Mesothelial cell of epicardium (in vitro differentiated cells): Measurements from ENCODE around the gene NAP1L1. TPM values are rescaled to one million over a fixed set of nuclear protein-coding genes. Genes with fewer than 3 reads are reported as not detected.

ENCODE experiments used
- DNase-seq, 2 experiments: peaks; one replicate each; pipeline ENCODE4 v3.0.0; 2021; ENCODE audit warnings: low spot score in 2 of 2; ENCODE audit not compliant: unreplicated experiment in 2 of 2
- H3K27ac Mint-ChIP-seq: 2 replicates; pipeline ENCODE4 v1.8.0; 2021; ENCODE audit warnings: mixed read lengths
- H3K27me3 Mint-ChIP-seq: 2 replicates; pipeline ENCODE4 v1.8.0; 2021; ENCODE audit warnings: low read depth, mixed read lengths
- H3K36me3 Mint-ChIP-seq: 2 replicates; pipeline ENCODE4 v1.8.0; 2021; ENCODE audit warnings: mixed read lengths
- H3K4me1 Mint-ChIP-seq: 2 replicates; pipeline ENCODE4 v1.8.0; 2021; ENCODE audit warnings: mixed read lengths
- H3K4me3 Mint-ChIP-seq: 2 replicates; pipeline ENCODE4 v1.8.0; 2021; ENCODE audit warnings: mild to moderate bottlenecking, moderate library complexity, mixed read lengths
- H3K9me3 Mint-ChIP-seq: 2 replicates; pipeline ENCODE4 v1.8.0; 2021; ENCODE audit warnings: mixed read lengths
- CTCF ChIP-seq: fragments of 200-600 bp; sonication (generic); IDR thresholded peaks from one replicate; pipeline ENCODE4 v1.5.0; 2021; ENCODE audit warnings: antibody characterized with exemption; ENCODE audit not compliant: unreplicated experiment
- total RNA-seq: library from RNA; stranded (reverse); gene quantifications from 3 replicates; pipeline ENCODE4 v1.2.1, GENCODE V29; 2021

NAP1L1 gene
- total RNA-seq = 867 to 887 TPM (median 880 TPM) in 3 replicates

GRCh38 chr12:76083904-76084862 lies at the start of gene NAP1L1:
TSS of gene NAP1L1 (minus strand) at chr12:76084685. CDS start at chr12:76074219, 10,466 bp downstream.
- Mint-ChIP-seq H3K36me3 (peaks cover 18% of the 10 kb centered on the region), H3K4me3 (peak within 1 kb of the TSS; percentile 97), H3K9me3 (peaks cover 8% of the 10 kb centered on the region), H3K27me3 (no peaks in the 10 kb centered on the region), H3K4me1 (peaks cover 28% of the 10 kb centered on the region), H3K27ac (peak within 1 kb of the TSS; percentile 99)
- DNase-seq = peak; percentile 87 to 93
- TF ChIP-seq CTCF = no peak

GRCh38 chr12:76127588-76127987 lies 43.1 kb upstream of the NAP1L1 start:
- no peak for TF ChIP-seq CTCF
- Mint-ChIP-seq H3K27me3 (no peaks in the 10 kb centered on the region), H3K9me3 (peaks cover 4% of the 10 kb centered on the region), H3K36me3 (no peaks in the 10 kb centered on the region), H3K4me1 (no peaks in the 10 kb centered on the region), H3K4me3 (no peak overlapping the region), H3K27ac (no peak overlapping the region)
- DNase-seq = no peak

- Mint-ChIP-seq H3K36me3 (no peaks in the 10 kb centered on the region), H3K4me3 (no peak overlapping the region)
- no peak for DNase-seq
Measured at GRCh38 chr12:76124456-76124855, 40.0 kb upstream of the NAP1L1 start.

GRCh38 chr12:76123259-76124212 lies 39.1 kb upstream of the NAP1L1 start:
- TF ChIP-seq CTCF = no peak
- Mint-ChIP-seq H3K27ac (no peak overlapping the region), H3K4me1 (no peaks in the 10 kb centered on the region), H3K27me3 (no peaks in the 10 kb centered on the region), H3K9me3 (peaks cover 8% of the 10 kb centered on the region), H3K4me3 (no peak overlapping the region), H3K36me3 (no peaks in the 10 kb centered on the region)
- DNase-seq = no peak

More at GRCh38 chr12:76124456-76124855, 40.0 kb upstream of the NAP1L1 start:
- no peak overlapping the region for H3K27ac Mint-ChIP-seq
- peaks cover 8% of the 10 kb centered on the region for H3K9me3 Mint-ChIP-seq
- H3K27me3 Mint-ChIP-seq = no peaks in the 10 kb centered on the region
- no peaks in the 10 kb centered on the region for H3K4me1 Mint-ChIP-seq
- TF ChIP-seq CTCF = no peak

GRCh38 chr12:76119887-76120286 lies 35.4 kb upstream of the NAP1L1 start:
- no peak for TF ChIP-seq CTCF
- Mint-ChIP-seq H3K4me3 (no peak overlapping the region), H3K36me3 (no peaks in the 10 kb centered on the region), H3K9me3 (peaks cover 8% of the 10 kb centered on the region), H3K4me1 (no peaks in the 10 kb centered on the region), H3K27me3 (no peaks in the 10 kb centered on the region), H3K27ac (no peak overlapping the region)
- no peak for DNase-seq
